Bone marrow (tissue), 2 donors: ENCODE results near the gene TP53RK.

Experiments
- DNase-seq, 2 donors: peaks; one replicate each; lab custom pipeline; 2025; lab: John Stamatoyannopoulos, UW

The TP53RK gene

GRCh38 chr20:46689082-46689753 is at the start of gene TP53RK:
TP53RK (minus strand) TSS chr20:46689444; CDS start chr20:46689414, 30 bp downstream.
- peak; percentile 78 to 99 for DNase-seq

DNA sequence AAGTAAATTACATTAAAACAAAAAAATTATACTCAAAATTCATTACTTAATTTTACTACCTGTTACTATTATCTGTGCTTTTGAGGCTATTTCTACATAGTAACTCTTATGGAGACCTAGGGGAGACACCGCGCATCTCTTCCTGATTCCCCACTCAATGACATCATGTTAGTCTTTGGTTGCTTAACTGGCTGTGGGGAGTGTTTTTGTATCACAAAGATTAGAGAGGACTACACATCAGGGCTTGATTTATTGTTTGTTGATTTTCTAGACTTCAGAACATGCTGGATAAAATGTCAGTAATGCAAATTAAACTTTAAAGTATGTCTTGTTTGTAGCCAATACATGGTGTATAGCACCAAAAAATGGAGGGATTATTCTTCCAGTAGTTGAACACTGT is 46.2 kb upstream of the TP53RK start:
- DNase-seq: no peak

DNA sequence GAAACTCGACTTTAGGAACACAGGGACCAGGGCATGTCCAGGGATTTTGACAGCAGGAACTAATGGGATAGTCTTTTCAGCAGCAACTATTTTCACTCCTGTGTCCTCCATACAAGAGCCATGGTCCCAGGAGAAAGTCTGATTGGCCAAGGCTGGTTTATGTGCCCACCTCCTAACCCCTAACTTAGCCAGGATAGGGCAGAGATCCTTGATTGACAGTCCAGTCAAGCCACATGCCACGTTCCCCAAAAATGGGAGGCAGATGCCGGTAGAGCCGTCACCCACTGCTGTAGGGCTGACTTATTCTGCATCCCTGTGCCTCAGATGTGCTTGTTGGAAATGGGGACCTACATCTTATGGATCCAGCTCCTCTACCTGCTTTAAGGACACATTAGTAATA is 42.5 kb upstream of the TP53RK start:
- no peak for DNase-seq

GRCh38 chr20:46725186-46726165 is 36.2 kb upstream of the TP53RK start:
- no peak for DNase-seq

DNA sequence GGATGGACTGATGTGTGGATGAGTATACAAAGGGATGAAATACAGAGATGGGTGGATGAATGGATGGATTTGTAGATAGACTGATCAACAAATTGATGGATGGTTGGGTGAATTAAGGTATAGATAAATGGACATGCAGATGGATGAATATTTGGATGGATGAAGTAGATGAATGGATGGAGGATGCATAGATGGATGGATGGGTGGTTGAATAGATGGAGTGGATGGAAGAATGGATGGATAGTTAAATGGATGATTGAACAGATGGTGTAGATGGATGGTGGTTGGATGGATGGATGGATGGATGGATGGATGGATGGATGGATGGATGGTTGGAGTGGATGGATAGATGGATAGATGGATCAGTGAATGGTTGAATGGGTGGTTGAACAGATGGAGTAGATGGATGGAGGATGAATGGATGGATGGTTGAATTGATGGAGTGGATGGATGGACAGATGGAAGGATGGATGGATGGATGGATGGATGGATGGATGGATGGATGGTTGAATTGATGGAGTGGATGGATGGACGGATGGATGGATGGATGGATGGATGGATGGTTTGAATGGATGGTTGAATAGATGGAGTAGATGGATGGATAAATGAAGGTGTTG is 35.2 kb upstream of the TP53RK start:
- DNase-seq: no peak

GRCh38 chr20:46723039-46723438 is 33.8 kb upstream of the TP53RK start:
- no peak for DNase-seq

GRCh38 chr20:46722450-46722849 is 33.2 kb upstream of the TP53RK start:
- DNase-seq: no peak

DNA sequence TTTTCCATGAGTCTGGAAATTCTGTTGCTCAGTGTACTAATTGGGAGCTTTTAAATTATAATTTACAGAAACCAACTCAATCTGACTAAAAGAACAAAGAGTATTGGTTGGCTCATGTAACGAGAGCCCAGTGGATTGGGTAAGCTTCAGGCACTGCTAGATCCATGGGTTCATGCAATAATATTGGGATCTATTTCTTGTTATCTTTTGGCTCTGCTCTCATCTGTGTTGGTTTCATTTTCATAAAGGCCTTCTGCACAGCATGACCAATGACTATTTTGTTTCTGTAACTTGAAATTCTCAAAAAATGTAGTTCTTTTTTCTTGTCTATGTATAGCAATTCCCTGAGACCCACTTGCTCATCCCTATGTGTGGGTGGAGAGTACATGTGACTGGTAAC is 32.2 kb upstream of the TP53RK start:
- no peak for DNase-seq

DNA sequence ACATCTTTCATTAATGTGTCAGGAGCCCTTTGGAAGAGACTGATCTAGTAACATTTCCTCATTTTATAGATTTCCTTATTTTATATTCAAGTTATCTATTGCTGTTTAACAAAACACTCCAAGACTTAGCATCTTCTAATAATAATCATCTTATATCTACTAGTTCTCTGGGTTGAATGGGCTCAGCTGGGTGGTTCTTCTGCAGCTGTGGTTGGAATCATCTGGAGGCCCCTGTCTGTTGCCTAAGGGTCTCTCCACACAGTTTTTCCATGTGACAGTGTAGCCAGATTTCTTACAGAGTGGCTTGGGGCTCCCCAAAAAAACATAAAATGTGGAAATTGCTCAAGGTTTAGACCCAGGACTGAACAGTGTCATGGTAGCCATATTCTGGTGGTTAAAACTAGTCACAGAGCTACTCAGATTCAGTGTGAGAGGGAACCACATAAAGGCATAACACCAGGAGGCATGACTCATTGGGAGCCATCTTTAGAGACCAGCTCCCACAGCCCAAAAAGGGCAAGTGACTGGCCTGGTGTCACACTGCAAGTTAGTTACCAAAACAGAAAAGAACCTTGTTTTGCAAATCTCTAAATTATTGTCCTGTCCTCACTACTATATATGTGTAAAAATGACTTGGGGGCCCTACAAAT is 31.7 kb upstream of the TP53RK start:
- DNase-seq: no peak

GRCh38 chr20:46720019-46720418 is 30.8 kb upstream of the TP53RK start:
- DNase-seq: no peak

- no peak for DNase-seq
Observed at GRCh38 chr20:46717818-46718541, 28.7 kb upstream of the TP53RK start.

DNA sequence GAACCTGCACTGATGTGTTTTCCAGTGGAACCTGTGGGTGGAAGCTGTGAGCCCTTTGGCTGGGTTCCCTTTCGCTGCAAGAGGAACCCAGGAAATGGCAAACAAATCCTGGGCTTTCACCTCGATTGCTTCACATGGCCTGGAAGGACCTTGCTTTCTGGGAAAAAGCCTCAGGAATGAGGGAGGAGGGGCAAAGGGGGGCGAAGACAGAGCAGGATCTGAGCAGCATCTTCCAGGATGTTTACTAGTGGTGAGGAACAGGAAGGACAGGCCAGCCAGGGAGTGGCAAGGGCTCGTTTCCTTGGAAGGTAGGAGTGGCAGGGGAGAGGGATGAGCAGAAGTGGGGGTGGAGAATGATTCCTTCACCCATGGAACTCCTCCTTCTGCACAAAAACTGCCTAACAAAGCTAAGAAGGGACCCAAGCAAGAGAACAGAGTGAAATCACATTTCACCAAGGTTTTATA is 26.1 kb upstream of the TP53RK start:
- no peak for DNase-seq

DNA sequence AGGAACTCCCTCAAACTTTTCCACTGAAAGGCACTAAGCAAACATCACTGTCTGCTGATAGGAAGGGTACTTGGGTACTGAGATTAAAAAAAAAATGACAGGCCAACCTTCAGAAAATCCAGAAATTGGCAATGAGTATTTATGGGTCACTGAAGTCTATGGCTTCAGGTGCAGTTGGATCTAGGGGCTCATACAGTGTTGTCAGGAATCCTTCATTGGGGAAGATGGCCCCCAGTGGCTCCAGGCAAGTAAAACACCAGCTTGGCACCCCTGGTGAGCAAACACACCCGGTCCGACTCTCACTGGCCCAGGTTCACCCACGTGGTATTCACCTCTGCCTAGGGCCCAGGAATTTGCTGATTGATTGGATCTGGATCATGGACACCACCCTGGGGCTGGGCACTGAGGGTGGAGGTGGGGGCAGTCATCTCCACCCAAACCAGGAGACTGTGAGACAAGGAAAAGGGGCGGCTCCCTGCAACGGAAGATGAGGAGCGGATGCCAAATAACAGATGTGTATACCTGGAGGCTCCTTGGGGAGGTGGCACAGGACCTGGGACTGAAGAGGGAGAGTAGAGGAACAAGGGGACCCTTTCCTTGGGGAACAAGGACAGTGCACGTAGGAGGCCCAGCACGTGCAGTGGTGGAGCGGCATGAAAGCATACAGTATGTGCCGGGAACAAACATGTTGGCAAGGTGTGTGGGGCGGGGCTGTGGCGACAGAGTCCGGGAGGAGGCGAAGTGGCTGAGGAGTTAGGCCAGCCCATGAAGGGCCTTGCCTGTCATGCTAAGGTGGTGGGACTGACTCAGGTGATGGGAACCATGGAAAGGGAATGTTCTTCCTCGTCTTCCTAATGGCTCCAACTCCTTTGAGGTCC is 25.0 kb upstream of the TP53RK start:
- DNase-seq: no peak

GRCh38 chr20:46712056-46712636 is 22.9 kb upstream of the TP53RK start:
- no peak for DNase-seq

- DNase-seq: no peak
Observed at GRCh38 chr20:46710153-46710913, 21.1 kb upstream of the TP53RK start.

GRCh38 chr20:46709459-46710152 is 20.4 kb upstream of the TP53RK start, which contains the start of gene SLC2A10:
SLC2A10 (plus strand) TSS chr20:46709649; CDS start chr20:46709737, 88 bp downstream.
- DNase-seq: no peak

DNA sequence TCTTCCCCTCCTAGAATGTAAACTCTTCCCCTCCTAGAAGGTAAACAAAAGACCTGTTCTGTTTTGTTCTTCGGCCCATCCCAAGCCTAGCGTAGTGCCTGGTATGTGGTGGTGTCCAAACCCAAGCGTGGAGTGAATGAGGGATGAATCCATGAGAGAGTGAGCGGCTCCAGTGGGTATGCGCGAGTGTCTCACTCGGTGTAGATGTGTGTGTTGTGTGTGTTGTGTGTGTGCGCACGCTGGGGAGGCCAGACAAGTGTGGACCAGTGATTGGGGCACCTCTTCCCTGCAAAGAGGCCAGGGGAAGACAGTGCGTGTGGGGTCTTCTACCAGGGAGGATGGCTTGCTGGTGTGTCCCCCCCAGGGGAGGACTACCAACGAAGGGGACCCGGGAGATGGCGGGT is 19.8 kb upstream of the TP53RK start:
- no peak for DNase-seq

DNA sequence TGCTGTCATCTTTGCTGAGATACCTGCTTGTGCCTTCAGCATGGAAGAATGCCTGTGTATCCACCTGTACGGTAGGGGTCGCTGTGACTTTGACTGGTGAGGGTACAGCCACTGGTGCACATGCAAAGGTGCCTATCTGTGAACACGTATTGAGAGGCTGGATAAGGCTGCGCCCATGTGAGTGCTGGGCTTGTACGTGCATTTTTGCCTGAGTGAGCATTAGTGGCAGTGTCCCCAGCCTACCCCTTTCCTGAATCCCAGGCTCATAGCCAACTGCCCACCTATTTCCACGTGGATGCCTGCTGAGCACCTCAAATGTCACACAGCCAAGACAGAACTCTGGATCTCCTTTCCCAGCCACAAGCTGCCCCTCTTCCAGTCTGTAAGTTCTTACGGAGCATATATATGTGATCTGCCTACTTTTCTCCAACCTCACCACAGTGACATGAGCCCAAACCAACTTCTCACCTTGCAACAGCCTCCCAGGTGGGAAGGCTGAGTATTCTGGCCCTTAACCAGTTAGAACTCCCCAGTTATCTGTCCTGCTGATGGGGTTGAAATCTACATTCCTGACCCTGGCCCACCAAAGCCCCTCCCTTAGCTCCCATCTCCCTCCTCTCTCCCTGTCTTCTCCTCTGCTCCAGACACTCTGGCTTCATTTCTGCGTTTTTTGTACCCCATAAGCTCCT is 19.1 kb upstream of the TP53RK start:
- DNase-seq: no peak
